Measurements from ENCODE around the gene GP1BA. TPM values are rescaled to one million over a fixed set of nuclear protein-coding genes. Genes with fewer than 3 reads are reported as not detected.

GP1BA gene
- total and polyA plus RNA-seq, 2 of the 8 experiments (the other 6 are each of a cell fraction or from before 2014, with no cell fraction given) = not detected

DNA sequence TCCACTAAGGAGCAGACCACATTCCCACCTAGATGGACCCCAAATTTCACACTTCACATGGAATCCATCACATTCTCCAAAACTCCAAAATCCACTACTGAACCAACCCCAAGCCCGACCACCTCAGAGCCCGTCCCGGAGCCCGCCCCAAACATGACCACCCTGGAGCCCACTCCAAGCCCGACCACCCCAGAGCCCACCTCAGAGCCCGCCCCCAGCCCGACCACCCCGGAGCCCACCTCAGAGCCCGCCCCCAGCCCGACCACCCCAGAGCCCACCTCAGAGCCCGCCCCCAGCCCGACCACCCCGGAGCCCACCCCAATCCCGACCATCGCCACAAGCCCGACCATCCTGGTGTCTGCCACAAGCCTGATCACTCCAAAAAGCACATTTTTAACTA lies 1.6 kb downstream of the GP1BA start (continued):
- TF ChIP-seq, protein P1, sequence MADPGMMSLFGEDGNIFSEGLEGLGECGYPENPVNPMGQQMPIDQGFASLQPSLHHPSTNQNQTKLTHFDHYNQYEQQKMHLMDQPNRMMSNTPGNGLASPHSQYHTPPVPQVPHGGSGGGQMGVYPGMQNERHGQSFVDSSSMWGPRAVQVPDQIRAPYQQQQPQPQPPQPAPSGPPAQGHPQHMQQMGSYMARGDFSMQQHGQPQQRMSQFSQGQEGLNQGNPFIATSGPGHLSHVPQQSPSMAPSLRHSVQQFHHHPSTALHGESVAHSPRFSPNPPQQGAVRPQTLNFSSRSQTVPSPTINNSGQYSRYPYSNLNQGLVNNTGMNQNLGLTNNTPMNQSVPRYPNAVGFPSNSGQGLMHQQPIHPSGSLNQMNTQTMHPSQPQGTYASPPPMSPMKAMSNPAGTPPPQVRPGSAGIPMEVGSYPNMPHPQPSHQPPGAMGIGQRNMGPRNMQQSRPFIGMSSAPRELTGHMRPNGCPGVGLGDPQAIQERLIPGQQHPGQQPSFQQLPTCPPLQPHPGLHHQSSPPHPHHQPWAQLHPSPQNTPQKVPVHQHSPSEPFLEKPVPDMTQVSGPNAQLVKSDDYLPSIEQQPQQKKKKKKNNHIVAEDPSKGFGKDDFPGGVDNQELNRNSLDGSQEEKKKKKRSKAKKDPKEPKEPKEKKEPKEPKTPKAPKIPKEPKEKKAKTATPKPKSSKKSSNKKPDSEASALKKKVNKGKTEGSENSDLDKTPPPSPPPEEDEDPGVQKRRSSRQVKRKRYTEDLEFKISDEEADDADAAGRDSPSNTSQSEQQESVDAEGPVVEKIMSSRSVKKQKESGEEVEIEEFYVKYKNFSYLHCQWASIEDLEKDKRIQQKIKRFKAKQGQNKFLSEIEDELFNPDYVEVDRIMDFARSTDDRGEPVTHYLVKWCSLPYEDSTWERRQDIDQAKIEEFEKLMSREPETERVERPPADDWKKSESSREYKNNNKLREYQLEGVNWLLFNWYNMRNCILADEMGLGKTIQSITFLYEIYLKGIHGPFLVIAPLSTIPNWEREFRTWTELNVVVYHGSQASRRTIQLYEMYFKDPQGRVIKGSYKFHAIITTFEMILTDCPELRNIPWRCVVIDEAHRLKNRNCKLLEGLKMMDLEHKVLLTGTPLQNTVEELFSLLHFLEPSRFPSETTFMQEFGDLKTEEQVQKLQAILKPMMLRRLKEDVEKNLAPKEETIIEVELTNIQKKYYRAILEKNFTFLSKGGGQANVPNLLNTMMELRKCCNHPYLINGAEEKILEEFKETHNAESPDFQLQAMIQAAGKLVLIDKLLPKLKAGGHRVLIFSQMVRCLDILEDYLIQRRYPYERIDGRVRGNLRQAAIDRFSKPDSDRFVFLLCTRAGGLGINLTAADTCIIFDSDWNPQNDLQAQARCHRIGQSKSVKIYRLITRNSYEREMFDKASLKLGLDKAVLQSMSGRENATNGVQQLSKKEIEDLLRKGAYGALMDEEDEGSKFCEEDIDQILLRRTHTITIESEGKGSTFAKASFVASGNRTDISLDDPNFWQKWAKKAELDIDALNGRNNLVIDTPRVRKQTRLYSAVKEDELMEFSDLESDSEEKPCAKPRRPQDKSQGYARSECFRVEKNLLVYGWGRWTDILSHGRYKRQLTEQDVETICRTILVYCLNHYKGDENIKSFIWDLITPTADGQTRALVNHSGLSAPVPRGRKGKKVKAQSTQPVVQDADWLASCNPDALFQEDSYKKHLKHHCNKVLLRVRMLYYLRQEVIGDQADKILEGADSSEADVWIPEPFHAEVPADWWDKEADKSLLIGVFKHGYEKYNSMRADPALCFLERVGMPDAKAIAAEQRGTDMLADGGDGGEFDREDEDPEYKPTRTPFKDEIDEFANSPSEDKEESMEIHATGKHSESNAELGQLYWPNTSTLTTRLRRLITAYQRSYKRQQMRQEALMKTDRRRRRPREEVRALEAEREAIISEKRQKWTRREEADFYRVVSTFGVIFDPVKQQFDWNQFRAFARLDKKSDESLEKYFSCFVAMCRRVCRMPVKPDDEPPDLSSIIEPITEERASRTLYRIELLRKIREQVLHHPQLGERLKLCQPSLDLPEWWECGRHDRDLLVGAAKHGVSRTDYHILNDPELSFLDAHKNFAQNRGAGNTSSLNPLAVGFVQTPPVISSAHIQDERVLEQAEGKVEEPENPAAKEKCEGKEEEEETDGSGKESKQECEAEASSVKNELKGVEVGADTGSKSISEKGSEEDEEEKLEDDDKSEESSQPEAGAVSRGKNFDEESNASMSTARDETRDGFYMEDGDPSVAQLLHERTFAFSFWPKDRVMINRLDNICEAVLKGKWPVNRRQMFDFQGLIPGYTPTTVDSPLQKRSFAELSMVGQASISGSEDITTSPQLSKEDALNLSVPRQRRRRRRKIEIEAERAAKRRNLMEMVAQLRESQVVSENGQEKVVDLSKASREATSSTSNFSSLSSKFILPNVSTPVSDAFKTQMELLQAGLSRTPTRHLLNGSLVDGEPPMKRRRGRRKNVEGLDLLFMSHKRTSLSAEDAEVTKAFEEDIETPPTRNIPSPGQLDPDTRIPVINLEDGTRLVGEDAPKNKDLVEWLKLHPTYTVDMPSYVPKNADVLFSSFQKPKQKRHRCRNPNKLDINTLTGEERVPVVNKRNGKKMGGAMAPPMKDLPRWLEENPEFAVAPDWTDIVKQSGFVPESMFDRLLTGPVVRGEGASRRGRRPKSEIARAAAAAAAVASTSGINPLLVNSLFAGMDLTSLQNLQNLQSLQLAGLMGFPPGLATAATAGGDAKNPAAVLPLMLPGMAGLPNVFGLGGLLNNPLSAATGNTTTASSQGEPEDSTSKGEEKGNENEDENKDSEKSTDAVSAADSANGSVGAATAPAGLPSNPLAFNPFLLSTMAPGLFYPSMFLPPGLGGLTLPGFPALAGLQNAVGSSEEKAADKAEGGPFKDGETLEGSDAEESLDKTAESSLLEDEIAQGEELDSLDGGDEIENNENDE (IDR thresholded peaks at IDR 0.05; ENCODE audit: insufficient replicate concordance, low read length) = no peak
